Measurements from ENCODE around the gene SERPINA12. TPM values are rescaled to one million over a fixed set of nuclear protein-coding genes. Genes with fewer than 3 reads are reported as not detected.

The SERPINA12 gene
- total and polyA plus RNA-seq, 10 of the 15 experiments (the other 5 are each of a cell fraction or from before 2014, with no cell fraction given): not detected

- WGBS (ENCODE audit: insufficient coverage, insufficient replicate concordance, low lambda C conversion rate, missing lambda C conversion rate): 0% methylated on average over 5 of the region's 5 CpGs
- Histone ChIP-seq H3K9ac (ENCODE audit: control insufficient read depth, insufficient read depth, low read length) (no peak overlapping the region), H3K36me3 (ENCODE audit: control insufficient read depth in 2 of 2, insufficient read depth in 2 of 2, low read length in 1 of 2) (no peaks in the 10 kb centered on the region), H3K27me3 (replicated peaks in 1 of 2; ENCODE audit: control insufficient read depth in 2 of 2, insufficient read depth in 2 of 2, low read length in 1 of 2) (peaks cover 0 to 2% of the 10 kb centered on the region in 2 experiments; a peak in 1 of 4 replicates), H3K4me1 (ENCODE audit: control insufficient read depth, insufficient read depth, low read length) (peaks cover 10% of the 10 kb centered on the region), H3K79me2 (ENCODE audit: control insufficient read depth, insufficient read depth, low read length) (no peaks in the 10 kb centered on the region), H3K9me3 (replicated peaks; ENCODE audit: control insufficient read depth, insufficient read depth, low read length) (no peaks in the 10 kb centered on the region; the same call in 2 of the 3 replicates), H3K27ac (ENCODE audit: control insufficient read depth, insufficient read depth) (no peak overlapping the region), H3K4me3 (no peak overlapping the region), H2AFZ (ENCODE audit: control insufficient read depth, low read depth, low read length) (no peak overlapping the region), H3K4me2 (ENCODE audit: control insufficient read depth, insufficient read depth) (no peak overlapping the region), H4K20me1 (ENCODE audit: control insufficient read depth, insufficient read depth) (no peaks in the 10 kb centered on the region)
- ATAC-seq (peak; percentile 86), DNase-seq (ENCODE audit: low read depth, low spot score) (peak; percentile 61), FAIRE-seq (no peak)
- ChIA-PET SMC1A (ENCODE audit: uncharacterized antibody, unreplicated experiment) (no interaction called here), RAD21 (ENCODE audit: unreplicated experiment) (no interaction called here), POLR2A (no interaction called here), CTCF (no interaction called here)
- in situ Hi-C loops (cut with MboI) (no loop called here), intact Hi-C loops (cut with micrococcal nuclease; ENCODE audit: unreplicated experiment) (loop anchor here (10.0 kb wide), 1 partner anchor 347 kb away; no protein-coding TSS in a partner anchor)
- BruUV-seq (replicated peaks): no TSS peak
- no peak for TF ChIP-seq HDAC2 (IDR thresholded peaks at IDR 0.05)
- TF ChIP-seq SPI1 (IDR thresholded peaks at IDR 0.05; ENCODE audit: borderline replicate concordance, insufficient read depth, low read depth, low read length): peak; percentile 9; the same call in 1 of the 2 replicates
- TF ChIP-seq DPF2 (IDR thresholded peaks at IDR 0.05): 0 out of 2 replicates have a peak, but pooled peaks have one; percentile 21
These were observed 27.7 kb downstream of the SERPINA12 start for GRCh38 chr14:94481468-94482131.

- H3K79me2 ChIP-seq (ENCODE audit: control insufficient read depth, insufficient read depth, low read length): no peaks in the 10 kb centered on the region
- ChIA-PET POLR2A (no interaction called here), CTCF (interaction anchor here (1.0 kb wide), 1 partner anchor 44 kb away, joined by 3 read pairs; no protein-coding TSS in a partner anchor), RAD21 (ENCODE audit: unreplicated experiment) (no interaction called here), SMC1A (ENCODE audit: uncharacterized antibody, unreplicated experiment) (interaction anchor here (0.8 to 1.2 kb wide), 2 partner anchors 47 to 54 kb away, joined by 3 read pairs; no protein-coding TSS in a partner anchor)
- TF ChIP-seq SRF (IDR thresholded peaks at IDR 0.05; ENCODE audit: low read depth in 2 of 2, low read length in 2 of 2) (no peak), IKZF2 (IDR thresholded peaks at IDR 0.05) (no peak), ASH2L (IDR thresholded peaks at IDR 0.05; ENCODE audit: borderline replicate concordance, low read depth) (no peak), SUZ12 (IDR thresholded peaks at IDR 0.05; ENCODE audit: unreplicated experiment) (no peak), SPI1 (IDR thresholded peaks at IDR 0.05; ENCODE audit: borderline replicate concordance, insufficient read depth, low read depth, low read length) (no peak), USF1 (IDR thresholded peaks at IDR 0.05; ENCODE audit: borderline replicate concordance, extremely low read length, insufficient read depth, low read depth, low read length) (no peak), KAT2A (conservative IDR thresholded peaks at IDR 0.05; ENCODE audit: control insufficient read depth, low read depth, low read length) (no peak), BRCA1 (IDR thresholded peaks at IDR 0.05; ENCODE audit: low read depth, low read length) (no peak), NR2F1 (conservative IDR thresholded peaks at IDR 0.05) (no peak), MYB (IDR thresholded peaks at IDR 0.05; ENCODE audit: borderline replicate concordance, low read depth, low read length) (no peak), PAX8 (IDR thresholded peaks at IDR 0.05) (no peak), SREBF1 (IDR thresholded peaks at IDR 0.05; ENCODE audit: low read length) (no peak), RB1 (IDR thresholded peaks at IDR 0.05; ENCODE audit: borderline replicate concordance) (no peak)
- intact Hi-C loops (cut with micrococcal nuclease; ENCODE audit: unreplicated experiment) (loop anchor here (10.0 kb wide), 1 partner anchor 346 kb away; no protein-coding TSS in a partner anchor), in situ Hi-C loops (cut with MboI) (no loop called here)
- H2AFZ ChIP-seq (ENCODE audit: control insufficient read depth, low read depth, low read length): no peak overlapping the region
- BruUV-seq (replicated peaks): no TSS peak
- no peak for ATAC-seq
- H3K4me1 ChIP-seq (ENCODE audit: control insufficient read depth, insufficient read depth, low read length): peaks cover 10% of the 10 kb centered on the region
- H3K27ac ChIP-seq (ENCODE audit: control insufficient read depth, insufficient read depth): no peak overlapping the region
- no peaks in the 10 kb centered on the region for H4K20me1 ChIP-seq (ENCODE audit: control insufficient read depth, insufficient read depth)
- 5% methylated on average over 2 of the region's 2 CpGs for WGBS (ENCODE audit: insufficient coverage, insufficient replicate concordance, low lambda C conversion rate, missing lambda C conversion rate)
- no peaks in the 10 kb centered on the region; the same call in 2 of the 3 replicates for H3K9me3 ChIP-seq (replicated peaks; ENCODE audit: control insufficient read depth, insufficient read depth, low read length)
- H3K9ac ChIP-seq (ENCODE audit: control insufficient read depth, insufficient read depth, low read length): no peak overlapping the region
- FAIRE-seq: no peak
- H3K27me3 ChIP-seq (replicated peaks in 1 of 2; ENCODE audit: control insufficient read depth in 2 of 2, insufficient read depth in 2 of 2, low read length in 1 of 2): peaks cover 0 to 2% of the 10 kb centered on the region in 2 experiments; a peak in 1 of 4 replicates
- no peaks in the 10 kb centered on the region for H3K36me3 ChIP-seq (ENCODE audit: control insufficient read depth in 2 of 2, insufficient read depth in 2 of 2, low read length in 1 of 2)
- no peak overlapping the region for H3K4me3 ChIP-seq
- no peak for DNase-seq (ENCODE audit: low read depth, low spot score)
- H3K4me2 ChIP-seq (ENCODE audit: control insufficient read depth, insufficient read depth): no peak overlapping the region
These were observed 28.5 kb downstream of the SERPINA12 start for GRCh38 chr14:94480809-94481208.

Data from GM12878 (cell line).